ENCODE data around the gene FRMD4B.

- TF ChIP-seq, protein P1, sequence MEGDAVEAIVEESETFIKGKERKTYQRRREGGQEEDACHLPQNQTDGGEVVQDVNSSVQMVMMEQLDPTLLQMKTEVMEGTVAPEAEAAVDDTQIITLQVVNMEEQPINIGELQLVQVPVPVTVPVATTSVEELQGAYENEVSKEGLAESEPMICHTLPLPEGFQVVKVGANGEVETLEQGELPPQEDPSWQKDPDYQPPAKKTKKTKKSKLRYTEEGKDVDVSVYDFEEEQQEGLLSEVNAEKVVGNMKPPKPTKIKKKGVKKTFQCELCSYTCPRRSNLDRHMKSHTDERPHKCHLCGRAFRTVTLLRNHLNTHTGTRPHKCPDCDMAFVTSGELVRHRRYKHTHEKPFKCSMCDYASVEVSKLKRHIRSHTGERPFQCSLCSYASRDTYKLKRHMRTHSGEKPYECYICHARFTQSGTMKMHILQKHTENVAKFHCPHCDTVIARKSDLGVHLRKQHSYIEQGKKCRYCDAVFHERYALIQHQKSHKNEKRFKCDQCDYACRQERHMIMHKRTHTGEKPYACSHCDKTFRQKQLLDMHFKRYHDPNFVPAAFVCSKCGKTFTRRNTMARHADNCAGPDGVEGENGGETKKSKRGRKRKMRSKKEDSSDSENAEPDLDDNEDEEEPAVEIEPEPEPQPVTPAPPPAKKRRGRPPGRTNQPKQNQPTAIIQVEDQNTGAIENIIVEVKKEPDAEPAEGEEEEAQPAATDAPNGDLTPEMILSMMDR (IDR thresholded peaks at IDR 0.05), result no peak
- TF ChIP-seq EP300 (IDR thresholded peaks at IDR 0.05; ENCODE audit: low read depth), result no peak
- no peak for TF ChIP-seq POLR2A (IDR thresholded peaks at IDR 0.05)
- no peak for TF ChIP-seq POLR2AphosphoS5 (IDR thresholded peaks at IDR 0.05)
Measured at GRCh38 chr3:69252141-69252540, 133.7 kb downstream of the FRMD4B start.

Measured in transverse colon (tissue), 4 donors.